Kidney epithelial cell (primary cell): ENCODE measurements around the gene TARBP1. TPM values are rescaled to one million over a fixed set of nuclear protein-coding genes. Genes with fewer than 3 reads are reported as not detected.
"Not testable (repeated sequence)": the region's sequence is repeated elsewhere in the genome, so short reads cannot be mapped to it uniquely, and the experiment has no call there.

Experiments used
- DNase-seq: peaks from one replicate; pipeline ENCODE4 v3.0.0-alpha.2; 2010; ENCODE audit warnings: low read depth
- H3K27me3 ChIP-seq: 2 replicates; pipeline ENCODE4 v1.6.0; 2011; ENCODE audit warnings: low read length; ENCODE audit not compliant: control insufficient read depth, insufficient read depth
- H3K36me3 ChIP-seq: 2 replicates; pipeline ENCODE4 v1.5.1; 2011; ENCODE audit warnings: low read length; ENCODE audit not compliant: control insufficient read depth, insufficient read depth
- H3K4me3 ChIP-seq: 2 replicates; pipeline ENCODE4 v1.5.1; 2011; ENCODE audit warnings: low read depth, mild to moderate bottlenecking, control low read depth, low read length
- CTCF ChIP-seq: IDR thresholded peaks from 2 replicates; pipeline ENCODE4 v1.5.1; 2011; ENCODE audit warnings: mild to moderate bottlenecking, moderate library complexity, low read length, control low read depth, inconsistent platforms; ENCODE audit not compliant: insufficient read depth, poor library complexity, severe bottlenecking
- total RNA-seq: library from RNA; depleted of rRNA; stranded (reverse); fragments of >200 nt; gene quantifications from 2 replicates; pipeline ENCODE4 v1.2.3, GENCODE V29; 2015

TARBP1 gene
- total RNA-seq, 1 donor from 2014 or later, result 22.1 TPM

- no peaks in the 10 kb centered on the region for H3K36me3 ChIP-seq
- no peak overlapping the region for H3K4me3 ChIP-seq
- H3K27me3 ChIP-seq, result no peaks in the 10 kb centered on the region
- no peak for DNase-seq
- no peak for TF ChIP-seq CTCF
These were observed 97.1 kb downstream of the TARBP1 start for GRCh38 chr1:234381699-234382555.

DNA sequence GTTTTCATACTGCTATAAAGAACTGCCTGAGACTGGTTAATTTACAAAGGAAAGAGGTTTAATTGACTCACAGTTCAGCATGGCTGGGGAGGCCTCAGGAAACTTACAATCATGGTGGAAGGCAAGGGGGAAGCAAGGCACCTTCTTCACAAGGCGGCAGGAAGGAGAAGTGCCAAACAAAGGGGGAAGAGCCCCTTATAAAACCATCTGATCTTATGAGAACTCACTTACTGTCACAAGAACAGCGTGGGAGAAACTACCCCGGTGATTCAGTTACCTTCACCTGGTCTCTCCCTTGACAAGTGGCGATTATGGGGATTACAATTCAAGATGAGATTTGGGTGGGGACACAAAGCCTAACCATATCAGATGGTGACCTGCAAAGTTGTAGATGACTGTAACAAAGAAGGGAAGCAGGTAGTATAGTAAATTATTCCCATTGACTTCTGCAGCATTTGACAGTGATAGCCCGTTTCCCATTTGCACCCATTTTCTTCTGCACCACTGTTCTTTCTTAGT, 99.3 kb downstream of the TARBP1 start:
- H3K27me3 ChIP-seq, H3K4me3 ChIP-seq, H3K36me3 ChIP-seq, DNase-seq: not testable (repeated sequence)

DNA sequence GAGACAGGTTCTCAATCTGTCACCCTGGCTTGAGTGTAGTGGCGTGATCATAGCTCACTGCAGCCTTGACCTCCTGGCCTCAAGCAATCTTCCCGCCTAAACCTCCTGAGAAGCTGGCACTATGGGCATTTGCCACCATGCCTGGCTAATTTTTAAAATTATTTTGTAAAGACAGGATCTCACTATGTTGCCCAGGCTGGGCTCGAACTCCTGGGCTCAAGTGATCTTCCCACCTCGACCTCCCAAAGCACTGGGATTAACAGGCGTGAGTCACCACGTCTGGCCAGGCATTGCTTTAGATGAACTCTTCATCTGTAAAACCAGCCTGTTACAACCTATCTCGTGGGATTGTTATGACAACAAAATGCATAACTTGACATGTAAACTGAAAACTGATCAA, 103.3 kb downstream of the TARBP1 start:
- no peaks in the 10 kb centered on the region for H3K27me3 ChIP-seq
- DNase-seq, result no peak
- TF ChIP-seq CTCF, result no peak
- H3K4me3 ChIP-seq, result no peak overlapping the region
- peaks cover 1% of the 10 kb centered on the region for H3K36me3 ChIP-seq

DNA sequence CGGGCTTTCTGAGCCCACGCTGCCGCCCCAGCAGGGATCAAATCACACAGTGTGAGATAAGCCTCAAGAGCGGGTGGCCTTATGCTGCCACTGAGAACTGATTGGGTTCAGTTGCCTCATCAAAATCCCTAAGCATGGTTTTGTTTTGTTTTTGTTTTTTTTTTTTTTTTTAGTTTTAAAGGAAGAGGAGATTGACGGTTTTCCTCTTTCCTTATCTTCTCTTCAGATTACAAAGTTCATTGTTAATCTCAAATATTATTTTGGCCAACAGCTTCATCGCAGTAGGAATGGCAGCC, 105.1 kb downstream of the TARBP1 start:
- Histone ChIP-seq H3K27me3 (no peaks in the 10 kb centered on the region), H3K36me3 (peaks cover 1% of the 10 kb centered on the region), H3K4me3 (peak overlapping the region; percentile 70)
- no peak for TF ChIP-seq CTCF
- no peak for DNase-seq

- H3K36me3 ChIP-seq, result peaks cover 1% of the 10 kb centered on the region
- H3K27me3 ChIP-seq, result no peaks in the 10 kb centered on the region
- peak; percentile 90 for DNase-seq
- TF ChIP-seq CTCF, result no peak
- peak within 1 kb of the TSS; percentile 70 for H3K4me3 ChIP-seq
These were observed 105.7 kb downstream of the TARBP1 start, which contains the start of gene COA6 for GRCh38 chr1:234373064-234373958. COA6 (plus strand) TSS chr1:234373456; CDS start chr1:234373467, 11 bp downstream.
